ENCODE data around the gene ZDHHC1.

GRCh38 chr16:67423015-67423414 is 6.7 kb upstream of the ZDHHC1 start:
- TF ChIP-seq TEAD4 (IDR thresholded peaks at IDR 0.05; ENCODE audit: borderline replicate concordance, insufficient read depth) (no peak), CTCF (IDR thresholded peaks at IDR 0.05) (no peak), TCF12 (IDR thresholded peaks at IDR 0.05) (no peak), MXI1 (IDR thresholded peaks at IDR 0.05; ENCODE audit: low read depth, low read length) (no peak), GATA2 (CRISPR knock-in tag; IDR thresholded peaks at IDR 0.05) (no peak), NRF1 (IDR thresholded peaks at IDR 0.05; ENCODE audit: low read depth, low read length) (no peak), USF1 (IDR thresholded peaks at IDR 0.05; ENCODE audit: borderline replicate concordance, low read depth) (no peak), ELF1 (IDR thresholded peaks at IDR 0.05) (no peak), SIN3A (IDR thresholded peaks at IDR 0.05; ENCODE audit: borderline replicate concordance, low read depth, low read length) (no peak), POLR2AphosphoS5 (IDR thresholded peaks at IDR 0.05; ENCODE audit: low read depth, low read length) (no peak), EZH2phosphoT487 (IDR thresholded peaks at IDR 0.05; ENCODE audit: borderline replicate concordance, low read depth) (no peak), MEF2A (IDR thresholded peaks at IDR 0.05; ENCODE audit: borderline replicate concordance, low read depth) (no peak)
